Inferior parietal cortex (tissue), 1 donor: ENCODE measurements around the gene KIT.
A peak's percentile ranks its signal among the peaks of the same experiment; 100 is the strongest.
"Not testable (repeated sequence)": the region's sequence is repeated elsewhere in the genome, so short reads cannot be mapped to it uniquely, and the experiment has no call there.

Source experiments
- DNase-seq: peaks from one replicate; pipeline ENCODE4 v3.0.0-alpha.2; 2016; ENCODE audit errors: extremely low spot score

Gene KIT

DNA sequence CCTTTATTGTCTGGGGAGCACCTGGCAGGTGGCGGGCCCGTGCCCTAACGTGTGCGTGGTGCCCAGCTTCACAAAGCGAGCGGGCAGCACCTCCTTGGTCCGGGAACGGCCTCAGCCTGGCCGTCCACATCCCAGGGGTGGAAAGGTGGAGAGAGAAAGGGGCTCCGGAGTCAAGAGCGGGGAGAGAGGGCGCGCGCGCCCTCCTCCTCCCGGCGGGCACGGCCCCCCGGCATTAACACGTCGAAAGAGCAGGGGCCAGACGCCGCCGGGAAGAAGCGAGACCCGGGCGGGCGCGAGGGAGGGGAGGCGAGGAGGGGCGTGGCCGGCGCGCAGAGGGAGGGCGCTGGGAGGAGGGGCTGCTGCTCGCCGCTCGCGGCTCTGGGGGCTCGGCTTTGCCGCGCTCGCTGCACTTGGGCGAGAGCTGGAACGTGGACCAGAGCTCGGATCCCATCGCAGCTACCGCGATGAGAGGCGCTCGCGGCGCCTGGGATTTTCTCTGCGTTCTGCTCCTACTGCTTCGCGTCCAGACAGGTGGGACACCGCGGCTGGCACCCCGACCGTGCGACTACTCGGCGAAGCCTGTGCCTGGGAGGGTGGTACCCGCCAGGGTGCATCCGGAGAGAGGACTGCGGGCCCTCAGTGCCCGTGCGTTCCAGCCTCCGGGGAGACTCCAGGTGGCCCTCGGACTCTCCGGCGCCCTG, at the start of gene KIT:
KIT (plus strand) TSS at position 407 of the 701 bp plus-strand sequence; CDS start at position 465, 58 bp downstream.
- no peak for DNase-seq

DNA sequence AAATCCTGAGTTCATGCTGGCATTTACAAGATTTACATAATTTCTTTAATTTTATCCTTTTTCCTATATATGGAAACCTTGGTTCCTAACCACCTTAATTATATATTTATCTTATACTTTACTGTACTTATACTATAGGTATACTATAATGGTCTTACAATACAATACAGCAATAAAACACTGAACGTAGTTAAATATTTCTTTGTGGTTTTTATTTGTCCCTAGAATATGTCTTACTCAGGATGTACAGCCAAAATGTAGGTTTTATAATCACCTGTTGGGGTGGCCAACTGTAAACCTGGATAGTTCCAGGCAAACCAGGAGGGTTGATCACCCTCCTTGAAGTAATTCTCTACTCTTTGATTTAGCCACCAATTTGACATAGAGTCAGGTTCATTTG, 48.4 kb upstream of the KIT start:
- no peak for DNase-seq

DNA sequence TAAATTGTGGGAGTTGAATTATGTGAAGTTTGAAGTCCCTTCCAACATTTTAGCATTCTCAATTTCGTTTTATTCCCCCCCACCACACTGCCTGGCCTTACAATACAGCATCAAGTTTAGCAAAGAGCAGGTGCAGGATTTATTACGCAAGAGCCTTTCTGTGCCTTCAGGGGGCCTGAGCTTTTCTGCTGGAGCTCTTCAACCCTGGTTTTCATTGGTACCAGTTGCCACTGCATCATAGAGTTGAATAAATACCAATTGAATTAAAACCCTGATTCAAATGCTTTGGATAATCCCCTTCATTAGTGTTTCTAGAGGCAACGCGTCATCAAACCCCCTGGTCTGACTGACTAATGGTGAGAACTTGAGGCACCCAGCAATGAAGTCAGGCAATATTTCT, 43.6 kb upstream of the KIT start:
- DNase-seq = no peak

DNA sequence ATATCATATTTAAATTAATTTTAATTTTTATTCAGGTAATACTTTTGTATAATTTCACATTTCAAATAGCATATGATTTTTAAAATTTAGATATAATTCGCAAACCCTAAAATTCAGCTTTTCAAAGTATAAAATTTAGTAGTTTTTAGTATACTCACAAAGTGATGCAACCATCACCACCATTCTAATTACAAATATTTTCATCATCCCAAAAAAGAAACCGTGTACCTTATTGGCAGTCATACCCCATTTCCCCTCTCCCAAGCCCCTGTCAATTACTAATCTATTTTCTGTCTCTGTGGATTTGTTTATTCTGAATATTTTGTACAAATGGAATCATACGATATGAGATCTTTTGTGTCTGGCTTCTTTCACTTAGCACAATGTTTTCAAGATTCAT, 37.0 kb upstream of the KIT start:
- no peak for DNase-seq

DNA sequence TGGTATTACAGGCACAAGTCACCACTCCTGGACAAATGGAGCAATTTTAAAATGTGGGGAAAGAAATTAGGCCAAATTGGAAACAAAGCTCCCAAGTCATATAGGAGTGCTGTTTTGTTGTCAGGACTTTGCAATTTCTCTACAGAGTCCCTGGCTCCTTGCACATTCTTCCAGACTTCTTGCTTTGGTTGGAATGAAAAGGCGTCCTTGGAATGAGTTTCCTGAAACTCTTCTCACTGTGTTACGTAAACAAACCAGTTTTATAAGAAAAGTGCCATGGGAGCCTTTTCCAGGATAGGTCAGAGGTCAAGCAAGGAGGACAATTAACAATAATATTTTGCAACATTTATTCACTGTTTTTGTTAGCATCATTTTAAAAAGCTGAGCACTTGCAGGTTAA, 32.4 kb upstream of the KIT start:
- no peak for DNase-seq

DNA sequence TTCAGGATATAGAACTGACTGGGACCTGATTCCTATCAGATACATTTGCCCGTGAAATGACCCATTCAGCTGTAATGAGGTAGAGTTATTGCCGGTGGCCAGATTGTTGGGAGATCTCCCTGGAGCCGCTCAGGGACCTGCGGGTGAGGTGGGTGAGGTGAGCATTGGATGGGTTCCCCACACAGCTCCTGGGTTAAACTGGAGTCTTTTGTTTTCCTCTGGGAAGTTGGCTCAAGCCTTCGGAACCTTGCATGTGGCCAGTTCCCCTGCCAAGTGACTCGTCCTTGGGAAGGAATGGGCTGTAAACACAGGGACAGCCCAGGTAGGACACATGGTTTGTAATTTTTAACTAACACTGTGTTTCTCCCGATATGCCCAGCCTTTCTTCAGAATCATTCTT, 31.6 kb upstream of the KIT start:
- no peak for DNase-seq

DNA sequence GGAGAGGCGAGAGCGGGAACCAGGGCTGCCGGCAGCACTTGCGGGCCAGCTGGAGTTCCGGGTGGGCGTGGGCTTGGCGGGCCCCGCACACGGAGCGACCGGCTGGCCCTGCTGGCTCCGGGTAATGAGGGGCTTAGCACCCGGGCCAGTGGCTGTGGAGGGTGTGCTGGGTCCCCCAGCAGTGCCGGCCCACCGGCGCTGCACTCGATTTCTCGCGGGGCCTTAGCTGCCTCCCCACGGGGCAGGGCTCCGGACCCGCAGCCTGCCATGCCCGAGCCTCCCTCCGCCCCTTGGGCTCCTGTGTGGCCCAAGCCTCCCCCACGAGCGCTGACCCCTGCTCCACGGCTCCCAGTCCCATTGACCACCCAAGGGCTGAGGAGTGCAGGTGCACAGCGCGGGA, 25.2 kb upstream of the KIT start:
- DNase-seq = no peak

DNA sequence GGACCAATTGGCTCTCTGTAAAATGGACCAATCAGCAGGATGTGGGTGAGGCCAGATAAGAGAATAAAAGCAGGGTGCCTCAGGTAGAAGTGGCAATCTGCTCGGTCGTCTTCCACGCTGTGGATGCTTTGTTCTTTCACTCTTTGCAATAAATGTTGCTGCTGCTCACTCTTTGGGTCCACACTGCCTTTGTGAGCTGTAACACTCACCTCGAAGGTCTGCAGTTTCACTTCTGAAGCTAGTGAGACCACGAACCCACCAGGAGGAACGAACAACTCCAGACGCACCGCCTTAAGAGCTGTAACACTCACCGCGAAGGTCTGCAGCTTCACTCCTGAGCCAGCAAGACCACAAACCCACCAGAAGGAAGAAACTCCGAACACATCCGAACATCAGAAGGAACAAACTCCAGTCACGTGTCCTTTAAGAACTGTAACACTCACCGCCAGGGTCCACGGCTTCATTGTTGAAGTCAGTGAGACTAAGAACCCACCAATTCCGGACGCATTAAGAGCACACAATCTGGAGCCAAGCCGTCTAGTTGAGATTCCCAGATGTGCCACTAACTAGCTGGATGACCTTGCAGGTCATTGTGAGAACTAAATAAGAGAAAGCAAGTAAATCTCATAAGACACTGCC, 24.5 kb upstream of the KIT start:
- not testable (repeated sequence) for DNase-seq

DNA sequence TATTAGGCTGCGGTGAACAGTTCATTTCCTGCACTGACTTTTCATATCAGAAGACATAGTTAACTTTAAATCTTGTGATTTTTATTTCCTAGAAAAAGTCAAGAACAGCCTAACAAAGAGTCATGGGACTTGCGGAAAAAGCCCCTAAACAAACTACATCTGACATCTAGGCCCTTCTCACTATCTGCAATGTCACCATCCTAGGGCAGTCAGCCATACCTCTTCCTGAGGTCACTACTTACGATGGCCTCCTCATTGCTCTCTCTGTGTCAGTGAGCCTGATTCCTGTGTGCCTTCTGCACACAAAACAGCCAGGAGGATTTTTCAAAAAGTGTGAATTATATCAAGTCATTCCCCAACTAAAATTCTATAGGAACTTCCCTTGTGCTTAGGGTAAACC, 22.4 kb upstream of the KIT start:
- DNase-seq = no peak

DNA sequence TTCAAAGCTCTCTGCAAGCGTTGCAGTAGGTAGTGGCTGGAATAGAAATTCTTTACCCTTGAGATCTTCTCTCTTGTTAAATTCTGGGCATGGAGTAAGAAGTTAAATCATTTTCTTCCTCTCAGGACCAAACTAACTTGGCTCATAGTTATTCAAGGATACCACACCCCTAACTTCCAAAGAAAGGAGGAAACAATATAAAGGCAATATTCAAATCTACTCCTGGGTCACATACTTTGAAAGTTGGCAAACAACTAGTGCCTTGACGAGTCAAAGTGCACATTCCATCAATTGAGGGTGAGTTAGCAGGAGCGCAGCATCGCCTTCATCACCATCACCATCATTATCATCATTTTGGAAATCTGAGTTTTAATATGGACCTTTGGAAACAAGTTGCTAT, 20.4 kb upstream of the KIT start:
- no peak for DNase-seq

DNA sequence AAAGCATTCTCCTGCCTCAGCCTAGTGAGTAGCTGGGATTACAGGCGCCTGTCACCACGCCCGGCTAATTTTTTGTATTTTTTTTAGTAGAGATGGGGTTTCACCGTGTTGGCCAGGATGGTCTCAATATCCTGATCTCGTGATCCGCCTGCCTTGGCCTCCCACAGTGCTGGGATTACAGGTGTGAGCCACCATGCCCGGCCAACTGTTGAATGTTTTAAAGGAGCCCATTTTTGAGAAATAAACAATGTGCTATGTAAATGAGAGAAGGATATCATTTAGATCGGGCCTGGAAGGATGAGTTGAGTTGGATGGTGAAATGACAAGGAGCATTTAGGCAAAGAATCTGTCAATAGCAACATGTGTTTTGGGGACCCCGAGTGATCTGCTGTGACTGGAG, 16.7 kb upstream of the KIT start:
- not testable (repeated sequence) for DNase-seq

DNA sequence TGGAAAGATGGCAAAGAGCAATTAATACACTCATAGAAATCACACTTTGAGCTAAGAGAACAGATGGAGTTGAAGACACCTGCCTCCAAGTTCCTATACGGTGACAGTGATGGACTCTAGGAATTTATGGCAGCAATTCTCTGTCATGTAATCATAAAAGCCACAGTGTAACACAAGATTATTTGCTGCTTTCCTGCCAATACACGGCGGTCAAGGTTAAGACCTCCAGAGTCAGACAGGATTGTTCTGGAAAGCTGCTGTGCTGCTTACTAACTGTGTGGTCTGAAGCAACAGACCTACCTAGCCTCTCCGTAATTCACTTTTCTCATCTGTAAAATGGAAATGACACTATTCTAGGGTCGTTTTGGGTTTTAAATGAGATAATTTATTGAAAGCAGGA, 14.6 kb upstream of the KIT start:
- DNase-seq = no peak

DNA sequence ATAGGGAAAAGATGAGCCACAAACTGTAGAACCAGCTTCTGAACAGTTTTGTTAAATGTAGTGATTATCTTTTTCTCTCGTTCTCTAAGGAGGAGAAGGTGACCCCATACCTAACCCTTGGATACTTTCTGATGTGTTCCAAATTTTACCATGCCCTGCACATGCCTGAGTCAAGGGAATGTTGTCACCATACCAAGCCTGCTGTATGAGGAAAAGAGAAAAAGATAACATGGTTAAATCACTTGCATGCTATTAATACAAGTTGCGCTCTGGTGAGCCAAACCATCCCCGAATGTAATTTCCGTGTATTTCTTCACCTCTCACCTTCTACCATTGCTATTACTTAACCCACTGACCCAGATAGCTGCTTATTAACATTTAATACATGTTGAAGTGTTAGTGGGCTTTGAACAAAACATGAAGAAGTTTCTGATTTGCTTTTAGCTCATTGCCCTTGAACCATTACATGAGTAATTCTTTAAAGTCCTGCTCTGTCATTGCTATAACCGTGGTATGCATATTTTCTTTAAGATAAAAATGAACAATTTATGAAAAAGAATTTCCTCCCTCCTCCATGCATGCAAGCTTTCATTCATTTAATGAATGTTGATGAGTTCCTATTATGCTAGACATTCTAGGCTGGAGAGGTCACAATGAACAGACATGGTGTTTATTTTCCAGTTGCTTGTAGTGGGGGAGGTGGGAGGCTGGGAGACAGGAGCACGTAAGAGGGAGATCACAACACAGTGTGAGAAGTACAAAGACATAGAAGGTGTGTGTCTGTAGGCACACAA, 13.6 kb upstream of the KIT start:
- DNase-seq = no peak

DNA sequence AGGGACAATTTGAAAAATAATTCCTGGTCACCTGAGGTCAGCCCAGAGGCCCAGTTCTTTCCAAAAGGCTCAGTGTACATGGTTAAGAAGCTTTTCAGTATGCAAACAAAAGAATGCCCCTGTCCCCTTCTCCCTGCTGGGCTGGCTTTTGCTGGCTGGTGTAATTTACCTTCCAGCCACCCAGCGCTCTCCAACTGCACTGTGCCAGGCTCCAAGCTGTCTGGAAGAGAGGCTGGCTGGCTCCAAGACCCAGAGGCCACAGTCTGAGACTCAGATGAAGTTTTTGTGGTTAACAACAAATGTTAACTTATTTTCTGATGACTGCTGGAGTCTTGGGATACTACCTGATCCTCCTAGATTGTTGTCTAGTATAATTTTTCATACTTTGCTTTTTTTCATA, 11.9 kb upstream of the KIT start:
- no peak for DNase-seq

DNA sequence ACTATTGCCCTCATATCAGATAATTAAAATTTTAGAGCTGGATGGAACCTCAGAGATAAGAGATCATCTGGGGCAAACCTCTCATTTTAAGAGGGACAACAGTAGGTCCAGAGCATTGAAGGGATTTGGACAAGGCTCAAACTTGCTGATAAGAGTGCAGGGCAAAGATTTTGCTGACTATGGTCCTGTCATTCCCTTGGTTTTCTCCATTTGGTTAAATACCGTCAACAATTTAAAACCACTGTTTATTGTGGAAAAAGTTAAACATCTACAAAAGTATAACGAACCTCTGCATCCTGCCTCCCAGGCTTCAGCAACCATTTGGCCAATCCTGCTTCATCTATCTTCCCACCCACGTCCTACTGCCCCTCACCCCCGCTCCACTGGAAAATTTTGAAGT, 10.7 kb upstream of the KIT start:
- no peak for DNase-seq

DNA sequence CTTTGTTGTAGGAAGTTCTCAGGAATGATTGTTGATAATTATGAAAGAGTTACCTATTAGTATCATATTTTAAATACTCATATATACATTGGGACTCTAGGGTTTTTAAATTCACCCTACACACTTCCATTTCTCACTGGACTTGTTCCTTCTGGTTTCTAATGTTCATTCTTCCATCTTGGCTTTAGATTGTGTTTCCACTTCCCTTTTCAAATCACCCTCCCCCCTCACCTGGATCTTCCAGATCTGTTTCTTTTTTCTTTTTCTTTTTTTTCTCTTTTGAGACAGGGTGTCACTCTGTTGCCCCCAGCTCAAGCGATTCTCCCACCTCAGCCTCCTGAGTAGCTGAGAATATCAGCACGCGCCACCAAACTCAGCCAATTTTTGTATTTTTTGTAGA, 6.7 kb upstream of the KIT start:
- DNase-seq = no peak

DNA sequence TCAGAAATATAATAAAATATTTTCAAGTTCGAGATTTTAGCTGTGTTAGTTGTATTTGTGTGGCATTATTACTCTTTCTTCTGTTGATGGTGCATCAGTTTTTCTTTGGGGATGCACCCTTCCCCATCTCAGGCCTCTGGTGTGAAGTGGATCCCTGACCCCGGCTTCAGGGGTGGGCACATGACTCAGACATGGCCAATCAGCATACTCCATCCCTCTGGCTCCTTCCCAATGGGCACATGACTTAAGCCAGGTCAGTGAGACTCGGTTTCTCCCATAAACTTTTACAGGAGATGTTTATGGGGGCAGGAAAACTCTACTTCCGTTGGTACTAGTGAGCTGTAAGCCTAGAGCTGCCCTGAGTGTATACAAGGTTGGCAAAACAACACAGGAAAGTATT, 3.0 kb upstream of the KIT start:
- DNase-seq = no peak

DNA sequence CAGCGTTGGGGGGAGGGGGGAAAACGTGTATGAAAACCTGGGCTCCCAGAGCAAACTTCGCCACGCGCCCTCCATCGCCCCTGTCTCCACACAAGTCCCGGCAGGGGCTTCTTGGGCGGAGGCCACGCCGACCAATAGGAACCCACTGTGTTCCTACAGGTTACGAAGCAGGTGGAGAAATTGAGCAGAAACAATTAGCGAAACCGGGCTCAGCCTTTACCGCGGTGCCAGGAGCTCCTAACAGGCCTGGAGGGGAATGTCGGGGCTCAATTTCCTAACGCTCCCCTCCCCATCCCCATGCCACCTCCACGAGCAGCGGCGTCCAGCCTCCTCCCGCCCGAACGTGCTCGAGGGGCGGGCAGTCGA, 589 bp upstream of the KIT start:
- DNase-seq = no peak

DNA sequence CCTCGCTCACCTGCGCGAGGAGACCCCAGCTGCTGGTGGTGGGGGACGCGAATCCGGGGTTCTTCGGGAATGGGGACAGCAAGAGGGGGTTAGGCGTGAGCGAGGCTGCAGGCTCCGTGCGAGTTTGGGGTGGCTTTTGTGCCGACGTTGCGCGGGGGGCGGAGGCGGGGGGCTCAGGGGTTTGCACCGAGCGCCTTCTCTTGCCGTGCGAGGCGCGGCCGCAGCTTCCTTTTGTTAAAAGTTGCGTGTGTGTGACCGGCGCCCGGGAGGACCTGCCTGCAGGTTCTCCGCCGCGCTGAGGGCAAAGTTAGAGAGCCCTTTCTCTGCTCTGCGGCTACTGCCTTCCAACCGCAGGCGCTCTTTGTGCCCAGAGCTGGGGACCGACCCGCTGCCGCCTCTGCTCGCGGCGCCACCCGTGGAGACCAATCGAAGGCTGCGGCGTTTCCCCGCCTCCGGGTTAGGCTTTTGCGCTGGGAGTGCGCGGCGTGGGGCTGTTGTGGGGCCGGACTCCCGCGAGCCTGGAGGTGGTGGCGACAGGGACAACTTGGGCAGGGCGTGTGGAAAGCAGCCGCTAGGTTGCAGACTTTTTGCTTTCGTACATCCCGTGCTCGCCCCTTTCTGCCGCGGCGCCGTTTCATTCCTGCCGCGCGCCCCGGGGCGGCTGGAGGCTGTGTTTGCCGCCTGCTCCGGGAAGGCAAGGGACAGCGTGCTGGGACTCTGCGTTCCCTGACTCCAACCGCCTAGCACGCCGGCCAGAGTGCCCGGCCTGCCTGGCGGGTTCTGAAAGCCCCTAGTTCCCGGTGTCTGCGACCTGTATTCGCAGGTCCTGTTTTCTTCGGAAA, 716 bp downstream of the KIT start:
- DNase-seq = peak; percentile 25

DNA sequence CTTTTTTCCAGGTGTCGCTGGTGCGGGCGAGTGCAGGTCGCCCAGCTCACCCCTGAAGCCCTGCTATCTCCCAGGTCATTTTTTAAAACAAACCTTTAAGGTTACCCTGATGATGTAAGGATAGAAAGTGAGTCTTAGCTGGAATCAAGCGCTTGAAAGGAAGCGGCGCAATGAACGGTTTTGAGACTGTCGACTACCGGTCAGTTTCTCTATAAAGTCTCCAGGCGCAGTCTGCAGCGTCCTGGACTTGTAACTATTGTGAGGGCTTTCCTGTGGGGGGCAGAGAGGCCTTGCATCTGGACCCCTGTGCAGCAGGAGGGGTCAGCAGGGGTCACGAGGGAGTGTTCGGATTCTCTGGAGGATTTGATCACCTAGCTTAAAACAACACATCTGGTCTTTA, 1.6 kb downstream of the KIT start:
- DNase-seq = peak; percentile 19

DNA sequence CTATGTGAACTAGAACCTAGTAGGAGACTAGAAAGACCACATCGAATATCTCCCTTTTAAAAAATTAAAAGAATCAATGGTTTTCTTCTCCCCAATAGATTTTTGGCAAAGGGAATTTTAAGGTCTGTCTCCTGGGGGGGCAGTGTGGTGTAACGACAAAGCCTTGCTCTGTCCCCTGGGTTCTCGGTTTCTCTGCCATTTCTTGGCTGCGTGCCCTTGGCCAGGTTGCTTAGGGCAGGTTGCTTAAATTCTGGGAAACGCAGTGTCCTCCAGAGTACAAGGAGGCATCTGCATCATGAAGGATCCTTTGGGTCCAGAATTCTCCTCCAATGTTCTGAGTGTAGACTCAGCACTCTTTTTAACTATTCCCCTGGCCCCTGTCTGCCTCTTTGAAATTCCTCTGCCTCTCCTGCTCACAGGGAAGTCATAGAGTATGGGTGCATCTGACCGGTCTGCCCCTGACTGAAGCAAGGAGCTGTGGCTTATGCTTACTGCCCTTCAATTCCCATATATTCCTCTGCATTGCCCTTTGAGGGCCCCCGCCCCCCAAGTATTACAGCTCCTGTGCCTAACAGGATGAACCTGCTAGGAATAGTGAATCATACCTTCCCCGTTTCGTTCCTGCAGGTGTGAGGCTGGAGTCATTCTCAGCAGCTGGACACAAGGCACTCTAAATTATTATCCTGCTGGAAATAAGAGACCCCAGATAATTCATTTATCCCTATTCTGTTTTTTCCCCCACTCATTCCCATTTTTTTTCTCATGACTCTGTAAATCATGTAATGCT, 2.2 kb downstream of the KIT start:
- DNase-seq = no peak
